GM21723 (cell line): ENCODE results near the gene LRRC7.

Experiments used
- ATAC-seq: cut with Tn5 transposase; IDR thresholded peaks from one replicate; pipeline ENCODE4 v1.9.1; 2021; ENCODE audit warnings: mild to moderate bottlenecking, moderate library complexity; ENCODE audit not compliant: unreplicated experiment

LRRC7 gene

GRCh38 chr1:69765951-69766350 lies 198.2 kb downstream of the LRRC7 start:
- no peak for ATAC-seq

- ATAC-seq: no peak
Observed at GRCh38 chr1:69766431-69767180, 198.9 kb downstream of the LRRC7 start.

- ATAC-seq: no peak
Observed at GRCh38 chr1:69776555-69776954, 208.8 kb downstream of the LRRC7 start.

- no peak for ATAC-seq
Observed at GRCh38 chr1:69777423-69777822, 209.7 kb downstream of the LRRC7 start.

- ATAC-seq: no peak
Observed at GRCh38 chr1:69777971-69778370, 210.2 kb downstream of the LRRC7 start.

- ATAC-seq: no peak
Observed at GRCh38 chr1:69787151-69787550, 219.4 kb downstream of the LRRC7 start.

- no peak for ATAC-seq
Observed at GRCh38 chr1:69791311-69791710, 223.6 kb downstream of the LRRC7 start.

GRCh38 chr1:69794831-69795230 lies 227.1 kb downstream of the LRRC7 start:
- no peak for ATAC-seq

- ATAC-seq: no peak
Observed at GRCh38 chr1:69814926-69815325, 247.2 kb downstream of the LRRC7 start.

- no peak for ATAC-seq
Observed at GRCh38 chr1:69824932-69825331, 257.2 kb downstream of the LRRC7 start.

GRCh38 chr1:69827732-69828131 lies 260.0 kb downstream of the LRRC7 start:
- no peak for ATAC-seq

- no peak for ATAC-seq
Observed at GRCh38 chr1:69833536-69833935, 265.8 kb downstream of the LRRC7 start.

GRCh38 chr1:69834336-69834735 lies 266.6 kb downstream of the LRRC7 start:
- no peak for ATAC-seq

- no peak for ATAC-seq
Observed at GRCh38 chr1:69835955-69836354, 268.2 kb downstream of the LRRC7 start.

- no peak for ATAC-seq
Observed at GRCh38 chr1:69836971-69837636, 269.4 kb downstream of the LRRC7 start.

- no peak for ATAC-seq
Observed at GRCh38 chr1:69842326-69842725, 274.6 kb downstream of the LRRC7 start.

GRCh38 chr1:69845655-69846054 lies 277.9 kb downstream of the LRRC7 start:
- no peak for ATAC-seq

- no peak for ATAC-seq
Observed at GRCh38 chr1:69846267-69846666, 278.5 kb downstream of the LRRC7 start.

GRCh38 chr1:69847670-69848069 lies 279.9 kb downstream of the LRRC7 start:
- no peak for ATAC-seq

GRCh38 chr1:69852151-69852550 lies 284.4 kb downstream of the LRRC7 start:
- ATAC-seq: no peak

GRCh38 chr1:69852706-69853105 lies 285.0 kb downstream of the LRRC7 start:
- no peak for ATAC-seq

GRCh38 chr1:69858534-69858933 lies 290.8 kb downstream of the LRRC7 start:
- no peak for ATAC-seq

GRCh38 chr1:69861641-69862040 lies 293.9 kb downstream of the LRRC7 start:
- ATAC-seq: no peak
